Effector memory CD8-positive, alpha-beta T cell (primary cell): ENCODE results near the gene ROR1.

Source experiments
- ATAC-seq: fragments of 150-1000 bp; cut with Tn5 transposase; replicated peaks from 2 replicates; pipeline ENCODE4 v1.10.0; 2021; ENCODE audit warnings: mild to moderate bottlenecking, moderate library complexity
- DNase-seq, 3 experiments: peaks; one replicate each; pipeline ENCODE4 v3.0.0; 2021
- H3K27ac Mint-ChIP-seq, 2 donors: one replicate each; pipeline ENCODE4 v1.8.0; 2022; ENCODE audit warnings: mild to moderate bottlenecking in 2 of 2, mixed read lengths in 2 of 2, moderate library complexity in 2 of 2
- H3K27me3 Mint-ChIP-seq, 2 donors: one replicate each; pipeline ENCODE4 v1.8.0; 2022; ENCODE audit warnings: mixed read lengths in 2 of 2
- H3K36me3 Mint-ChIP-seq: one replicate; pipeline ENCODE4 v1.8.0; 2022; ENCODE audit warnings: mild to moderate bottlenecking, moderate library complexity, mixed read lengths; ENCODE audit not compliant: insufficient read depth
- H3K4me1 Mint-ChIP-seq, 2 donors: one replicate each; pipeline ENCODE4 v1.8.0; 2022; ENCODE audit warnings: low read depth in 2 of 2, mixed read lengths in 2 of 2
- H3K4me3 Mint-ChIP-seq, 2 donors: one replicate each; pipeline ENCODE4 v1.8.0; 2022; ENCODE audit warnings: mild to moderate bottlenecking in 2 of 2, mixed read lengths in 2 of 2, moderate library complexity in 2 of 2
- H3K9me3 Mint-ChIP-seq, 2 donors: one replicate each; pipeline ENCODE4 v1.8.0; 2022; ENCODE audit warnings: mixed read lengths in 2 of 2

ROR1 gene

DNA sequence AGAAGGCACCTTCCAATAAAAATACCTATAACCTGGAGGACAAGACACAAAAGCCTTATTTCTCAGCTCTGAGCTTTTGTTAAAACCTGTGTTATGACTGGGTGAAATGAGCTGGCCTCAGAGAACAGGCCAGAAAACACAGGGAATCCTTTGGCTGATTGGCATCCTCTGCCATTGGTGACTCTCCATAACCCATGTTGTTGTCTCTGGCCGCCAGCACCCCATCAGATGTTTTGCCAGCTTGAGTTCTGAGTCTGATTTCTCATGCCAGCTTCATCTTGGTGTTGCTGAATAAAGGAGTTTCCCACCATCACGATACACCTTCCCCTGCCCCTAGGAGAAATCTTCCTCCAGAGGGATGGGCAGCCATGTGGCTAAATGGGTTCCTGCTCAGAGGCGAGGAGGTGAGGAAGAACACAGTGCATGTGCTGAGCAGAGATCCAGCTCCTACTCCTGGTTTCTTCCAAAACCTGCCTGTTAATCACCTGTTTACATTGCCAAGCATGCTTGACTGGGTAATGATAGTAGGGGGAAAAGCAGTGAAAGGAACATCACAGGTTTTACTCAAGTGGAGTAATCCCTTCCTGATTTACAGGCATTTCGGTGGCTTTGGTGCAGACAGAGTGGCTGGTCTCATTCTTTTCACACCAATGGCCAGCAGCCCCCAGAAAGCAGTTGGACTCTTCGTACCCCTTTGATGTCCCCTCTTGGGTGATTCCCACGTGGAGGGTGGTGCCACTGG is 109.8 kb downstream of the ROR1 start:
- Mint-ChIP-seq H3K9me3 (no peaks in the 10 kb centered on the region), H3K4me3 (no peak overlapping the region), H3K27me3 (peaks cover 15 to 17% of the 10 kb centered on the region in 2 donors), H3K27ac (no peak overlapping the region), H3K36me3 (no peaks in the 10 kb centered on the region), H3K4me1 (no peaks in the 10 kb centered on the region)
- no peak for ATAC-seq
- no peak for DNase-seq

DNA sequence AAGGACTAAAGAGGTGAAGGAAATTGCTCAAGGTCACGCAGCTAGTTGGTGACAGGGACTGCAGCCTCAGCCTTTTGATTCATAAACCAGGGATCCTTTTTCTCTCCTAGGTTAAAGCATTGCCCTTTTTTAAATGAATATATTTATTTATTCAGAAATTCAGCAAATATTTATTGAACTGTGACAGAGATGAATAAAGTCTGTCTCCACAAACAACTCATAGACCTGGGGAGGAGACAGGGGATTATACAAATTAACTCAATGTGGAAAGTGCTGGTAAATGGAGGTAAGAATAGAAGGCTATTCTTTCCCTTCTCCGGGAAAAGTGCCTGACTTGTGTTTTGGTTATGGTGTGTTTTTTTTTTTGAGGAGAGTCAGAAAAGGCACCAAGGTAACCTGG is 110.7 kb downstream of the ROR1 start:
- H3K27ac Mint-ChIP-seq, result no peak overlapping the region
- no peak overlapping the region for H3K4me3 Mint-ChIP-seq
- no peak for ATAC-seq
- no peak for DNase-seq
- no peaks in the 10 kb centered on the region for H3K9me3 Mint-ChIP-seq
- H3K4me1 Mint-ChIP-seq, result no peaks in the 10 kb centered on the region
- peaks cover 7 to 12% of the 10 kb centered on the region in 2 donors for H3K27me3 Mint-ChIP-seq
- no peaks in the 10 kb centered on the region for H3K36me3 Mint-ChIP-seq

DNA sequence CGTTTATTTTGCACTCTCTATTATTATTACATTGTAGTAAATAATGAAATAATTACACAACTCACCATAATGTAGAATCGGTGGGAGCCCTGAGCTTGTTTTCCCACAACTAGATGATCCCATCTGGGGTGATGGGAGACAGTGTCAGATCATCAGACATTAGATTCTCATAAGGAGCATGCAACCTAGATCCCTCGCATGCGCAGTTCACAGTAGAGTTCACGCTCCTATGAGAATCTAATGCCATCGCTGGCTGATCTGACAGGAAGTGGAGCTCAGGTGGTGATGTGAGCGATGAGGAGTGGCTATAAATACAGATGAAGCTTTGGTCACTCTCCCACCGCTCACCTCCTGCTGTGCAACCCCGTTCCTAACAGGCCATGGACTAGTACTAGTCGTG is 112.1 kb downstream of the ROR1 start:
- Mint-ChIP-seq H3K9me3 (no peaks in the 10 kb centered on the region), H3K4me1 (no peaks in the 10 kb centered on the region), H3K36me3 (no peaks in the 10 kb centered on the region), H3K4me3 (no peak overlapping the region), H3K27ac (no peak overlapping the region), H3K27me3 (peaks cover 0 to 6% of the 10 kb centered on the region in 2 donors)
- no peak for DNase-seq
- no peak for ATAC-seq

DNA sequence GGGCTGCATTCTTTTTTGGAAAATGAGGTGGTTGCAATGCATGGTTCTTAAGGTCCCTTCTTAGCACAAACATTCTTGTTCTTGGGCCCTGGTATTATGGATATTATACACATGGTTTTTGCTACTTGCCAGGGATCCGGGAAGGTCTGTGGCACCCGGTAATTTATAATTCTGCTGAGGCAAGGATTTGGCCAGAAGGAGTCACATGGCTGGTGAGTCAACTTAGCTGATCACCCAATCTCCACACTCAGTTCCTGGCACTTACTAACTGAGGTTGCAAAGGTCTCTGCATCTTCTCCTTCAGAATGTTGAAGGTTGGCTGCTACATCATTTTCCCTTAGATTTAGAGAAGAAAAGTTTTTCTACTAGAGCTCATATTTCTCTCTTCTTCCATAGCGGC is 112.5 kb downstream of the ROR1 start:
- ATAC-seq (no peak), DNase-seq (no peak)
- H3K4me1 Mint-ChIP-seq, result no peaks in the 10 kb centered on the region
- no peaks in the 10 kb centered on the region for H3K9me3 Mint-ChIP-seq
- no peak overlapping the region for H3K27ac Mint-ChIP-seq
- no peaks in the 10 kb centered on the region for H3K36me3 Mint-ChIP-seq
- H3K27me3 Mint-ChIP-seq, result peaks cover 0 to 6% of the 10 kb centered on the region in 2 donors
- H3K4me3 Mint-ChIP-seq, result no peak overlapping the region

DNA sequence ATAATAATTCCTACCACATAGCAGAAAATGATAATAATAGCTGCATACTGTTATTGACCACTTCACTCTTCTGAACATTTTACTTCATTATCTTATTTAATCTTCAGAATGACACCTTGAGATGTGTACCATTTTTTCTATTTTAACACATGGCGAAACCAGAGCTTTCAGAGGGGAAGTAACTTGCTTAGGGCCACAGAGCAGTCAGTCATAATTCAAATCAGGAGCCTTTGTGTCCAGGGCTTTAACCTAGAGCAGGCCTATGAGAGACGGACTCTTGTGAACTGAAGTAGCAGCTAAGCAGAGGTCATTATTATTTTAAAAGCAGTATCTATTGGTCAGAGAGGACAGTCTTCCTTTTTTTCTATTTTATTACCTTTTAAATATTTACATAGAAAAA is 114.0 kb downstream of the ROR1 start:
- Mint-ChIP-seq H3K27ac (no peak overlapping the region), H3K36me3 (no peaks in the 10 kb centered on the region), H3K4me3 (no peak overlapping the region), H3K4me1 (peaks cover 0 to 2% of the 10 kb centered on the region in 2 donors), H3K9me3 (no peaks in the 10 kb centered on the region), H3K27me3 (peaks cover 0 to 13% of the 10 kb centered on the region in 2 donors)
- DNase-seq (no peak), ATAC-seq (no peak)

DNA sequence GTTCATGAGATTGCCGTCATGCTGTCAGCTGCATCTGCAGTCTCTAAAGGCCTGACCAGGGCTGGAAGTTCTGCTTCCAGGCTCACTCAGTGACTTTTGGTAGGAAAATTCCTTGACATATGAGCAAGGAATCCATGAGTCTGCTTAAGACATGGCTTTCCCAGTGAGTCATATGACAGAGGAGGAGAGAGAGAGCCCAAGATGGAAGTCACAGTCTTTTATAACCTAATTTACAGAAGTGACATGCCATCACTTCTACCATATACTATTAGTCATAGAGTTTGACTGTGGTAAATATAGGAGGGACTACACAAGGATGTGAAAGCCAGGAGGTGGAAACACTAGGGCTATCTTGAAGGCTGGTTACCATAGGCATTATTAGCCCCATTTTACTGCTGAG is 115.2 kb downstream of the ROR1 start:
- Mint-ChIP-seq H3K4me1 (peaks cover 0 to 6% of the 10 kb centered on the region in 2 donors), H3K27me3 (peaks cover 3 to 20% of the 10 kb centered on the region in 2 donors), H3K27ac (no peak overlapping the region), H3K9me3 (no peaks in the 10 kb centered on the region), H3K36me3 (no peaks in the 10 kb centered on the region), H3K4me3 (no peak overlapping the region)
- no peak for DNase-seq
- no peak for ATAC-seq

DNA sequence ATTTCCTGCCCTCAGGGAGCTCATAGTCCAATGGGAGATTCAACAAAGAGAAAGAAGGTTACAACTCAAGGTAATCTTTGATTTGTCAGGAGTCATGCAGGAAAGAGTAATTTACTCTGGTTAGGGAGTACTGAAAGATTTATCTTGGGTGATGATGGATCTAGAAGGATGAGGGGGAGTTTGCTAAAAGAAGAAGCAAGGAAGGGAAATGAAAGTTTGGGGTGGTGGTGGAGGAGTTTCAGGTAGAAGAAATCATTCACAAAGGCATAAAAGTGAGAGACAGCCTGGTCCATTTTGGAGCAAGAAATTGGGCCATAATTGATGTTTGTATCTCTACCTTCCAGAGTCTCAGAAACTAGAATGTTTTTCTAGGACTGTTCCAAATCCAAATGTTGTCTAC is 116.7 kb downstream of the ROR1 start:
- no peak overlapping the region for H3K4me3 Mint-ChIP-seq
- no peak for DNase-seq
- no peaks in the 10 kb centered on the region for H3K36me3 Mint-ChIP-seq
- peaks cover 6 to 20% of the 10 kb centered on the region in 2 donors for H3K27me3 Mint-ChIP-seq
- H3K9me3 Mint-ChIP-seq, result no peaks in the 10 kb centered on the region
- H3K27ac Mint-ChIP-seq, result no peak overlapping the region
- H3K4me1 Mint-ChIP-seq, result peaks cover 0 to 6% of the 10 kb centered on the region in 2 donors
- no peak for ATAC-seq

DNA sequence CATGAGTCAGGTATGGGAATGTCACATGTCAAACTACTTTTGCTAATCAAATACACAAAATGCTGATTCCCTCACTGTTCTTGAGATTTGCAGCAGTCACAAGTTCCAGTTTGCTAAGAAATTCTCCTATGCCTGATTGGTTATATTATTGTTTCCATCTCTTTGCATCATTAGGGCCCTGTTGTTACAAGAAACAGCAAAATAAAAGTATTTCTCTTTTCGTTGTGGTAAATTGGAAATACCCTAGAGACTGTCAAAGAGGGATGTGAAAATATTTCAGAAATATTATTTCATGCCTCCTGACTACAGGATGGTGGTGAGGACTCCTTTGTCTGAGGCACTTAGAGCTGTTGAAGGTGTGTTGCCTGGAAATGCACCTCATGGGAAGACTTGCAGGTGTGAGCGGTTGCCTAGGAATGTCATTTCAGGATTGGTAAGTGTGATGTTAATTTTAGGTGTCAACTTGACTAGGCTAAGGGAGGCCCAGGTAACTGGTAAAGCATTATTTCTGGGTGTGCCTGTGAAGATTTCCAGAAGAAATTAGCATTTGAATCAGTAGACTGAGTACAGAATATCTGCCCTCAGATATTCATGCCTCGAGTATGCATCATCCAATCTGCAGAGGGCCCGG is 117.4 kb downstream of the ROR1 start:
- Mint-ChIP-seq H3K36me3 (no peaks in the 10 kb centered on the region), H3K27me3 (peaks cover 6 to 23% of the 10 kb centered on the region in 2 donors), H3K9me3 (no peaks in the 10 kb centered on the region), H3K4me3 (no peak overlapping the region), H3K27ac (no peak overlapping the region), H3K4me1 (peaks cover 0 to 6% of the 10 kb centered on the region in 2 donors)
- ATAC-seq, result no peak
- no peak for DNase-seq

DNA sequence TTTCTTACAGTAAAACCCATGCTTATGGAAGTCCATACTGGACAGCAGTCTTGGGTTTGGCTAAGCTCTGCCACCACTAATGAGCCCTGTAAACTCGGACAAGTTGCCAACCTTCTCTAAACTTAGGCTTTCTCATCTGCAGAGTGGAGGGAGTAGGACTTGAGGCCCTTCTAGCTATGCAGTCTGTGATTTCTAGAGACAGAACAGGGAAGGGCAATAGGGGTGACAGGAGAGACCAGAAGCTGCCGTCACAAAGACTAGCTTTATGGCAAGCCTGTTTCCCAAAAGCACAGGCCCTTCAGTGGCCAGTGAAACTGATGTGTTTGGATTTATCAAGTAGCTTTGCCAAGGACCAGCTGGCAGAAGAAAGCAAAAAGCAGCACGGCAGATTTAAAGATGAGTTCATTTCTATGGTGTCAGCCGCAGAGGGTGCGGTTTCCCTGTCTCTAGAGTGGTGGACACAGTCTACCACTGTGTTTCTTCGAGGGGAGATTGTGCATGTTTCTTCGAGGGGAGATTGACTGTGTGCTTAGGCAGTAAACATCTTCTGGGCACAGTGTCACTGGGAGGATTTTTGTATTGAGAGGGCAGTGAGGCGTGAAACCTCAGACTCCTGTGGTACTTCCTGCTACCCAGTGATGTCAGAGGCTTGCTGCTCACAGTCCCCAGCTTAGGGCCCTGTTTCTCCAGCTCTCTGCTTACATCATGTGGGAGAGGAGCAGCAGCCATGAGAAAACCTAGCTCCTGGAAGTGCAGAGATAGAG is 119.0 kb downstream of the ROR1 start:
- peak; percentile 84 for ATAC-seq
- peaks cover 0 to 6% of the 10 kb centered on the region in 2 donors for H3K4me1 Mint-ChIP-seq
- H3K27ac Mint-ChIP-seq, result peak overlapping the region in 1 of 2 donors; percentile 74
- peaks cover 6 to 29% of the 10 kb centered on the region in 2 donors for H3K27me3 Mint-ChIP-seq
- no peaks in the 10 kb centered on the region for H3K9me3 Mint-ChIP-seq
- DNase-seq, result peak in 2 of 3 experiments; percentile 4 to 9
- no peaks in the 10 kb centered on the region for H3K36me3 Mint-ChIP-seq
- no peak overlapping the region for H3K4me3 Mint-ChIP-seq

DNA sequence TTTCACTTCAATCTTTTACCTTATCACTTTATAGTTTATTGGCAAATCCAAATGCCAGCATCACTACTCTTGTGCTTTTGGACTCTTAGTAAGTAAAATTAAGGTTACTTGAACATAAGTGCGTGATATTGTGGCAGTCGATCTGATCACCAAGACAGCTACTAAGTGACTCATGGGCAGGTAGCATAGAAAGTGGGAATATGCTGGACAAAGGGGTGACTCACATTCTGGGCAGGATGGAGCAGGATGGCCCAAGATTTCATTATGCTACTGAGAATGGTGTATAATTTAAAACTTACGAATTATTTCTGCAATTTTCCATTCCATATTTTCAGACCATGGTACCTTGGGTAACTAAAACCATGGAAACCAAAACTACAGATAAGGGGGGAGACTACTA is 120.2 kb downstream of the ROR1 start:
- no peak for DNase-seq
- Mint-ChIP-seq H3K27ac (no peak overlapping the region), H3K9me3 (no peaks in the 10 kb centered on the region), H3K4me3 (no peak overlapping the region), H3K27me3 (peaks cover 6 to 40% of the 10 kb centered on the region in 2 donors), H3K4me1 (peaks cover 0 to 6% of the 10 kb centered on the region in 2 donors), H3K36me3 (no peaks in the 10 kb centered on the region)
- ATAC-seq, result no peak

DNA sequence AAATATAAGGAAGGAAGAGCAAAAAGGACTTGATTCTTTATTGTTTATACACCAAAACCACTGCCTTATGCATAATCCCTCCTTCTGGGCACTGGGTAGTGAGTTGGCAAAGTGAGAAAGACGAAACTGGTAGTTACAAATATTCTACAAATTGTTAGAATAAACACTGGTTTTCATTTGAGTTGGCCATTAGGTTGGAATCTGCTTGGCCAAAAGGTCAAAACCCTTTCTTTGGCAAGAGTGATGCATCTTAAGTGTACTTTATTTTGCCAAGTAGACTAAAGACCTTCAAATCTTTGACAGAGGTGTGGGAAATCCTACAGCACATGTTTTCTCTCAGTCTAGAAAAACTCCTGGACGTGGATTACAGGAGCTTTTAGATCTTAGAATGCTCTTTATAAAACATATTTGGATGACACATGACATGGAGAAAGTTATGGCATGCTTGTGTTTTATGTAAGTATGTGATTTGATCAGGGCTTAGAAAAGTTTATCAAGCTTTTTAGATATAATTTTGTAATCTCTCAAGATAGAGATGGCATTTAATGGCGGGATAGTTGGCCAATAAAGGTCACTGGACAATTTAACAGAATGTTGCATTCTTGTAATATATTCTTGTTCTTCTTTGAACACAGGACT is 120.9 kb downstream of the ROR1 start:
- no peak for ATAC-seq
- Mint-ChIP-seq H3K27me3 (peaks cover 6 to 44% of the 10 kb centered on the region in 2 donors), H3K4me3 (no peak overlapping the region), H3K4me1 (peaks cover 0 to 6% of the 10 kb centered on the region in 2 donors), H3K9me3 (no peaks in the 10 kb centered on the region), H3K36me3 (no peaks in the 10 kb centered on the region), H3K27ac (no peak overlapping the region)
- no peak for DNase-seq

DNA sequence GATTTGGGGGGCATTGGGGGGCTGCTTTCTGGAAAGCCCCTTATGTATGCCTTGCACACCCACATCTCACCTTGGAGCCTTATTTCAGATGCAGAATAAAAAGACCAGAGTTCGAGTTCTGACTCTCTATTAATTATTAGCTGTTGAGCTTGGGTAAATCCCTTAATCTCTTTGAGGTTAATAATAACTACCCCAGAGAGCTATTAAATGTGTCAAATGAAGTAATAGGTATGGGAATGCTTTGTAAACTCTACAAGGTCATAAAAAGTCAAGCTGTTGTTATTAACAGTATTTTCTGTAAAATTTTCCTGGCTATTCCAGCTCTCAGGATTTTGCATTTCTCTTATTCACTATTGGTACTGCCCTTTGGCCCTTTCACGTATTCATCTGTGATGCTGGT is 122.9 kb downstream of the ROR1 start:
- peaks cover 0 to 6% of the 10 kb centered on the region in 2 donors for H3K4me1 Mint-ChIP-seq
- peaks cover 6 to 42% of the 10 kb centered on the region in 2 donors for H3K27me3 Mint-ChIP-seq
- no peak for DNase-seq
- H3K27ac Mint-ChIP-seq, result no peak overlapping the region
- ATAC-seq, result no peak
- H3K4me3 Mint-ChIP-seq, result no peak overlapping the region
- H3K36me3 Mint-ChIP-seq, result no peaks in the 10 kb centered on the region
- no peaks in the 10 kb centered on the region for H3K9me3 Mint-ChIP-seq

DNA sequence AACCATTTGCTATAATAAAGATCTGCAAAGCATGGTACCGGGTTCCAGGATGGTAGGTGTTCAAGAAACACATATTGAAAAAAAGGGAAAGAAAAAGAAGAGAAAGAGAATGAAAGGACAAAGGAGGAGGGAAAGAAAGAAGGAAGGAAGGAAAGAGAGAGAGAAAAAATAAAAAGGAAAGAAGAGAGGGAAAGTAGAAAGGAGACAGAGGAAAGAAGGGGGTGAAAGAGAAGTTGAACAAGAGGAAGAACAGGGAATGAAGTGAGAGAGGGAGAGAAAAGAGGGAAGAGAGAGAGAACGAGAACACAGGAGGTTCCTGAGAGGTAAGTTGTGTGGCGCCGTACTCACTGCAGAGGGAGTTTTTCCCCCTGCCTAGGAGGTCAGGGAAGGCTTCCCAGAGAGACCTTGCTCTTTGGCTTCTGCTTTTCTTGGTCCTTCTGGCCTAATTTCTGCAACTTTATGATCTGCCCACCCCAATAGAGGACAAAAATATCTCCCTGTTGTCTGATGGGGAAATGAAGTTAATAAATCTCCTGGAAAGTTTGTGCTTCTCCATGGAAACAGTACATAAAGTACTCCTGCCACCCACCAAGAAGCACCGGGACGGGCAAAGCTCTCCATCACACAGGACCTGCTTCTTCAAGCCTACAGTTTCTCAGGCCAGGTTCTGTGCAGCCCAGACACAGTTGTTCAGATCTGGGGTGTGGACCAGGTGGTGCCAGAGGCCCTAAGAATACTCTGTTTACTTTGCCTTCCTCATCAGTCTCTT is 124.8 kb downstream of the ROR1 start:
- H3K4me3 Mint-ChIP-seq, result no peak overlapping the region
- H3K36me3 Mint-ChIP-seq, result peaks cover 3% of the 10 kb centered on the region
- no peaks in the 10 kb centered on the region for H3K9me3 Mint-ChIP-seq
- DNase-seq (no peak), ATAC-seq (no peak)
- no peaks in the 10 kb centered on the region for H3K4me1 Mint-ChIP-seq
- peaks cover 6 to 24% of the 10 kb centered on the region in 2 donors for H3K27me3 Mint-ChIP-seq
- no peak overlapping the region for H3K27ac Mint-ChIP-seq
